HUDEP-2 (cell line): ENCODE measurements around the gene MRPL54.

ENCODE experiments used
- DNase-seq, 76 experiments: peaks; one replicate each; lab custom pipeline; 2025; ENCODE audit not compliant: unreplicated experiment in 76 of 76; lab: John Stamatoyannopoulos, UW

The MRPL54 gene

DNA sequence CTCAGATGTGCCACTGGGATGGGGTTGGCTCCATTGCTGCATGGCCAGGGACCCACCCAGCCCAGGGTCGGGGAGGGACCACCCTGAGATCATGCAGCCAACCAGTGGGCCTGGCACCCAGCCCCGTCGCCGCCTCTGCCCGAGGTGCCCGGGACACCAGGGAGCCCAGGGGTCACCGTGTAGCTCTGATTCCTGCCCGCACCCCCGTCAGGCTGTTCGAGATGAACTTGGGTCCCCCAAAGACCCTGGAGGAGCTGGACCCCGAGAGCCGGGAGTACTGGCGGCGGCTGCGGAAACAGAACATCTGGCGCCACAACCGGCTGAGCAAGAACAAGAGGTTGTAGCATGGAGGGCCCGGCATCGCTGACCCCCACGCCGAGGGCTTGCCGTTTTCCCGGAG is 4.6 kb downstream of the MRPL54 start:
- DNase-seq = no peak

DNA sequence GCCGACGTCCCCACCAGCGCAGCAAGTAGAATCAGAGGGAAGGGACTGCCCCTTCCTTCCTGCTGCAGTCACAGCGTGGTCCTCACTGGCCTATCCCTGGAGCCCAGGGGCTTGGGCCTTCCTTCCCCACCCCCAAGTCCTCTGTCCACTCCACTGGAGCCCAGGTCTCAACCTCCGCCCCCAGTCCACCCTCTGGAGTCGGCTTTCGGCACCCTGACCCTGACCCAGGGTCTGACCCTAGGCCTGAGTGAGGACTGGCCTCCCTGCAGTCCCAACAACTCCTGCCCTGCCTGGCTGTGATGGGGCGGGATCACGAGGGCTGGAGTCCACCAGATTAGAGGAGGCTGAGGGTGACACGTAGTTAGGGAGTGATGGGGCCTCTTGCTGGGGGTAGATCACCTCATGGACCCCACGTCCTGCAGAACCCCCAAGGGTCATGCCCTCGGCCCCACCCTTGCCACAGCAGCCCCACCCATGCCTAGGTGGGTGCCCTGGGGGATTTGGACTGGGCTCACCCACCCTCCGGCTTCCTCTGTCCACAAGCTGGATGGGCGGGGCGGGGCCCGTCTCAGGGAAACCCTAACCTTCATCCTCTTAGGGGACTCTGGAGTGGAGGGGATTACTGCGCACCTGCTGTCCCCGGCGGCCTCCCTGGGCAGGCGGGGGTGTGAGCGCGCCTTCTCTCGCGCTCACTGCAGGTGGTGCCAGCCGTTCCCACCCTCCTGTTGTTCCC is 5.7 kb downstream of the MRPL54 start:
- DNase-seq = no peak

DNA sequence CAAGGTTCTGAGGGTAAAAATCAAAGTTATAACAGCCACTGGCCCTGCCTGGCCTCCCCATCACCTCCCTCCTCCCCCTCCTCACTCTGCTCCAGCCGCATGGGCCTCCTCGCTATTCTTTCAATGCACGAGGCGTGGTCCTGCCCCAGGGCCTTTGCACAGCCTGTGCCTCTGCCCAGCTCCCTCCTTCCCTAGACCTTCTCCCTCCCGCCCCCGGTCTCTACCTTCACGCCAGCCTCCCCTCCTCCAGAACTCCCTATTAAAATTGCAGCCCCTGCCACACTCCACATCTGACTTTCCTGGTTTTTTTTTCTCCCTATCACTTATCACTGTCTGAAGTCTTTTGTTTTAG is 6.2 kb downstream of the MRPL54 start:
- DNase-seq = no peak

DNA sequence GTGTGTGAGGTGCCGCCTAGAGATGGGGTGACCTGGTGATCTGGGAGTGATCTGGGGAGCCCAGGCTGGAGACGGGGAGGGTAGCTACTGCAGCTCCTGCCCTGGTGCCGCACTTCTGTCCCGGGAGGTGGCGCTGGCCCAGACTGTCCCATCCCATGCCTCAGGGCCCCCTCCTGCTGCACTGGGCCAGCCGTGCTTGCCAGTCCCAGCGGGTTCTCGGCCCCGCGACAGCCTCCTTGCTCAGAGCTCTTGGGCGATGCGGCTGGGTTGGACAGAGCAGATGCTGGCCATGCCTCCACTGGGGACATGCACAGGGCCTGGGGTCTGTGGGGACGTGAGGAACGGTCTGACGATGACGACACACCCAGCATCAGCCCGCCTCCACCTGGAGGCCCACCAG is 7.0 kb downstream of the MRPL54 start:
- no peak for DNase-seq

DNA sequence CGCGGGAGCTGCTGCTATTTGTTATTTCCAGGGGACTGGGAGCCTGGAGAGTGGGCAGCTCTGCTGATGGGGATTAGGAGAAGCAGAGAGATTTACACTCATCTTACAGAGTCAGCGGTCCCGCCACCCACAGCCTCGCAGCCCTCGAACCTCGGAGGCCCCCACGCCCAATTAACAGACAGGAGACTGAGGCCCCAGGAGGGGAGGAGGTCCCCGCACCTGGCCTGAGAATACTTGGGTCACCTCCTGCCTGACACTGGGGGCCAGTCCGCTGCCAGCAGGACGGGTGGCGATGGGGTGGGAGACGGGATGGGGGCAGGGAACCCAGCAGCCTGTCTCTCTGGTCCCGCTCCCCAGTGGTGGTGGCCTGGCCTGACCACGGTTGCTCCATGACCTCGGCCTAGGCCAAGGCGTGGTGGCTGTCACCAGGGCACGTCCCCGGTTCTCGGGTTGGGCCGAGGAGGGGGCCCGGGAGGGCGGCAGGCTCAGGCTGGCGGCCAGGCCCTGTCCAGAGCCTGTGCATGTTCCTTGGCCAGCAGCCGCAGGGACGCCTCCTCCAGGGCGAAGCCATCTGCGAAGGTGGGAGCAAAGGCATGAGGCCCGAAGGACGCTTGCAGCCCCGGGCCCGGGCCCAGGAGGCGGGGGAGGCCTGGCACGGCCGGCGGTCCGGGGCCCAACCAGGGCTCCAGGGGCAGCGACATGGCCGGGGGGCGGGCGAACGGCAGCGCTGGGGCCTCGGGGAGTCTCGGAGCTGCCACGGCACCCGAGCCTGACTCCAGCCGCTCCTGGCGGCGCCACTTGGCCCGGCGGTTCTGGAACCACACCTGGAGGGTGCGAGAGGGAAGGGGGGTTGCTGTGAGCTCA is 7.9 kb downstream of the MRPL54 start:
- no peak for DNase-seq

DNA sequence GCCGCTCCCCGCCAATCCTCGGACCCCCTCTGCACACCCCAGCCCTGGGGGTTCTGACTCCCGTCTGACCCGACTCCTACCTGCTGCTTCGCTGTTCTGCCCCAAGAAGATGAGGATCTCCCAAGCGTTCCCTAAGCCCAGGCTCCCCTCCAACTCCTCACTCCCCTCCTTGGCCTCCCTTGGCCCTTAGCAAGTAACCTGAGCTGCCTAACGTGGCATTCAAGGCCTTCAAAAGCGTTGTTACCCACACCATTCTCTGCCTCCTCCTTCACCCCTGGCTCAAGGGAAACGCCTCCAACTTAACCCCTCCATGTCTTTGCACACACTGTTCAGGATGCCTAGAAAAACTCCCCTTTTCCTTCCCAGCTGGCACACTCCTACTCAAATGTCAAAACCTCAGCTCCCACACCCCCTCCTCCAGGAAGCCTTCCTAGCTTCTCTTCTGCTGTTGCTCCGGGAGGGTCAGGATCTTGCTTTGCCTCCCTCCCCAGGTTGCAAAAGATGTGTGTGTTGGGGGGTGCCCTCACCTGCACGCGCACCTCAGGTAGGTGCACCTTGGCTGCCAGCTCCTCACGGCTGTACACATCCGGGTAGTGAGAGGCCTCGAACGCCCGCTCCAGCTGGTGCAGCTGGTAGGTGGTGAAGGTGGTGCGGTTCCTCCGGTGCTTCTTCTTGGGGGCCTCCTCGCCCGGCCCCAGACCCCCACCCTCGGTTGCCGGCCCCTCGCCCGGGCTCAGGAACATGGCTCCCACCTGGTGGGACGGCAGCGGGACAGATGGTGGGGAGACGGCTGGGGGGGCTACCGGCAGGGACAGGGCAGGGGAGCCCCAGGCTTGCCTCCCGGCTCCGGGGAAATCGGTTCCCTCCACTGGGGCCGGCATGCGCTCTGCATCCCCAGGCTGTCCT is 8.8 kb downstream of the MRPL54 start:
- no peak for DNase-seq

DNA sequence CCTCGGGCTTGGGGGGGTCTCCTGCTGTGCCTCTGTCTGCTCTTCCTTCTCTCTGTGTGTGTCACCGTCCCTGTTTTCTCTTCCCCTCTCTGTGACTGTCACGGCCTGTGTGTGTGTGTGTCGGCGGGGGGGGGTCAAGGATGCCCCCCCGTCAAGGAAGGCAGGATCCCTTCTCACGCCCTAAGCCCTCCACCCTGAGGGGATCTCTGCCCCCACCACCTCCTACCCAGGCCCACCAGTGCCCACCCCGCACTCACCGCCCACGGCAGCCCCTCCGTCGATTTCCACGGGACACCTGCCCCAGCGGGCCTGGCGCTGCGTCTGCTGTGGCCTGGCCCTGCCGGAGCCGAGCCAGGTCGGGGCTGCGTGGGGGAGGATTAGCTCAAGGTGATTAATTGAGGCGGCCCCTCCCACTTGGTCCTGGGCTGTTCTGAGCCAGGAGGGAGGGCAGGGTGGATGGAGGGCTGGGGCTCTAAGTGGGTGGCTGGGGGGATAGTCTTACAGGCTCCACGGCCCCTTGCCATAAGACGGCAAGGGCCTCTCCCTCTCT is 9.5 kb downstream of the MRPL54 start, which contains the start of gene RAX2:
TSS of gene RAX2 (minus strand) at position 323 of the 550 bp plus-strand sequence. CDS start 486 bp downstream, outside the sequence.
- no peak for DNase-seq

DNA sequence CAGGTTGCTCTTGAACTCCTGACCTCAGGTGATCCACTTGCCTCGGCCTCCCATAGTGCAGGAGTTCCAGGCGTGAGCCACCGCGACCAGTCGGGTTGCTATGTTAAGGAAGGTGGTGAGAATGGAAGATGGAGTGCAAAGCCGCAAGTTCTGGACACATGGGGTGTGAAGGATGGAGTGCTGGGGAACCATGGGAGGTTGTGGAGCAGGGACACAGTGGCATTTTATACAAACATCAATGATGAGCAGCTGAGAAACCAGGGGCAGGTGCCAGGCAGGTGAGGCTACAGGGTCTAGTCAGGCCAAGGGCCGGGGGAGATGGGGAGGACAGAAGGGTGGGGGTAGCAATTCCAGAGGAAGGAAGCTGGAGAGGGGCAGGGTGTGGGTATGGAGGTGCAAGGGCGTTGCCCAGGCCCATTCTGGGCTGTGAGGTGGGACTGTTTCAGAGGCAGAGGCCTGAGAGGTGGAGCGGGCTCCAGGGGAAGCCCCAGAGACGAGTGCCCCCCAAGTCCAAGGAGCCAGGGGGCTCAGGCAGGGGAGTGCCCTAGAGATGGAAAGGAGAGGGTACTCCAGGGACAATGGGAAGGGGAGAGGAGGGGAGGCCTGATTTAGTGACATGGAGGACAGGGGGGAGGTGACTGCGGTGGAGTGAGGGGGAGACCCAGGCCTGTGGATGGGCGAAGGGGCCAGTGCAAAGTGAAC is 11.5 kb downstream of the MRPL54 start:
- no peak for DNase-seq

DNA sequence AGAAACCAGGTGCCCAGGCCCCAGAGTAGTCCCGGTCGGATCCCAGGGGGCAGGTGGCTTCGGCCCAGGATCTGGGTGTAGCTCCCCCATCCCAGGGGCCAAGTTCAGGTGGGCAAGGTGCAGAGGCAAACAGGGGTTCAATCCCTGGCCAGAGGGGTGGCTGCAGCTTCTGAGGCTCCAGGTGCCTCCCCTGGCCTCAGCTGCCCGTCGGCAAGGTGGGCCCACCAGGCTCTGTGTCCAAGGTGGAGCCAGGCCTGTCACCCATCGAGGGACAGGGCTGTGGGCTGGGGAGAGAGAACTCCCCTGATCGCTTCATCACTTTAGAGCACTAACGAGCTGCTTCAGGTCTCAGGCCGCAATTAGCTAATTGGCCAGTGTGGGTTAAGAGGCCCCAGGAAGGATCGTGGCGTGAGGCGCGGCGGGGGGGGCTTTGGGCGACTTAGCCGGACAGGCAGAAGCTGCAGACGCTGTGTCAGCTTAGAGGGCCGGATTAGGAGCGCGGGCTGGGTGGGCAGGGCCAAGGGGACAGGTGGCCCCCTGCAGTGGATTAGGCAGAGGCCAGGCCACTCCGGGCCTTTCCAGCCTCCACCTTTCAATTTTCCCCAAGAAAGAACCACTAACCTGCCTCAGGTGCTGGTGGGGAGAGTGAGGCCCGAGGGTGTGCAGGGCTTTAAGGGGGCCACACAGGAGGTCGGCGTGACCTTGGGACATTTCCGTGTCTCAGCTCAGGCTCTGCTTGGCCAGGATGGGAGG is 12.3 kb downstream of the MRPL54 start:
- no peak for DNase-seq

DNA sequence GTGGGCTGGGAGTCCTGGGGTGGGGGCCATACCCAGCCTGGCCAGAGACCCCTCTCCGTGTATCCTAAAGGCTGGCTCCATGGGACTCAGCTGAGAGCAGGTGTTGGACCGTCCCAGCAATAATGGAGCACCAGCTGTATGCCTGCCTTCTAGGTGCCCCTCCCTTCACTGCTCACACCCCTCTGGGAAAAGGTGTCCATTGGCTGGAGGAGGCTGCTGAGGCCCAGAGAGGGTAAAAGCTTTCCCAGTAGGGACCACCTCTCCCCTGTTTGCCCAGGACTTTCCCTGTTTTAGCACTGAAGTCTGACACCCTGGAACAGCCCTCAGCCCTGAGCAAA is 12.9 kb downstream of the MRPL54 start:
- no peak for DNase-seq

DNA sequence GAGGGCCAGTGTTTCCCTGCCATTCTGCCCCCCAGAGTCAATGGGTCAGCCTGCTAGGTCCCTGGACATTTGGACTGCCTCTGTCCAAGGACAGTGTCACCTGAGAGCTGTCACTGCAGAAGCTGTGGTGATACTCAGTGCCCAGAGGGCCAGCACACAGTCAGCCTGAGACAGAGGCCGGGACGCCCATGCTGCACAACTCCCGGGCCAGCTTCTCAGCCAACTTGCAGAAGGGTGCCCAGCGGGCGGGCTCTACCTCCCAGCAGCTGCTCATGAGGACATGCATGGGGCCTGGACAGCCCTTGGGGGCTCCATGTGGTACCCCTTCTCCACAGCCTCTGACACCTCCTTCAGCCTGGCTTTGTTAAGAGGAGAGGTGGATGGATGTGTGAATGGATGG is 13.3 kb downstream of the MRPL54 start:
- DNase-seq = no peak

DNA sequence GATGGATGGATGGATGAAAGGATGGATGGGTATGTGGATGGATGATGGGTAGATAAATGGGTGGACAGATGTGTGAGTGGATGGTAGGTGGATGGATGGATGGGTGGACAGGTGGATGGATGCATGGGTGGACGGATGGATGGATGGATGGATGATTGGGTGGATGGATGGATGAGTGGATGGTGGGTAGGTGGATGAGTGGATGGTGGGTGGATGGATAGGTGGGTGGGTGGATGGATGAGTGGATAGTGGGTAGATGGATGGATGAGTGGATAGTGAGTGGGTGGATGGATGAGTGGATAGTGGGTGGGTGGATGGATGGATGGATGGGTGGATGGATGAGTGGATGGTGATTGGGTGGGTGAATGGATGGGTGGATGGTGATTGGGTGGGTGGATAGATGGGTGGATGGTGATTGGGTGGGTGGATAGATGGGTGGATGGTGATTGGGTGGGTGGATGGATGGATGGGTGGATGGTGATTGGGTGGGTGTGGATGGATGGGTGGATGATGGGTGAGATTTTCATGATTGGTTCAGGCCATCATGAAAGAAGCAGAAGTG is 14.1 kb downstream of the MRPL54 start:
- DNase-seq = no peak

DNA sequence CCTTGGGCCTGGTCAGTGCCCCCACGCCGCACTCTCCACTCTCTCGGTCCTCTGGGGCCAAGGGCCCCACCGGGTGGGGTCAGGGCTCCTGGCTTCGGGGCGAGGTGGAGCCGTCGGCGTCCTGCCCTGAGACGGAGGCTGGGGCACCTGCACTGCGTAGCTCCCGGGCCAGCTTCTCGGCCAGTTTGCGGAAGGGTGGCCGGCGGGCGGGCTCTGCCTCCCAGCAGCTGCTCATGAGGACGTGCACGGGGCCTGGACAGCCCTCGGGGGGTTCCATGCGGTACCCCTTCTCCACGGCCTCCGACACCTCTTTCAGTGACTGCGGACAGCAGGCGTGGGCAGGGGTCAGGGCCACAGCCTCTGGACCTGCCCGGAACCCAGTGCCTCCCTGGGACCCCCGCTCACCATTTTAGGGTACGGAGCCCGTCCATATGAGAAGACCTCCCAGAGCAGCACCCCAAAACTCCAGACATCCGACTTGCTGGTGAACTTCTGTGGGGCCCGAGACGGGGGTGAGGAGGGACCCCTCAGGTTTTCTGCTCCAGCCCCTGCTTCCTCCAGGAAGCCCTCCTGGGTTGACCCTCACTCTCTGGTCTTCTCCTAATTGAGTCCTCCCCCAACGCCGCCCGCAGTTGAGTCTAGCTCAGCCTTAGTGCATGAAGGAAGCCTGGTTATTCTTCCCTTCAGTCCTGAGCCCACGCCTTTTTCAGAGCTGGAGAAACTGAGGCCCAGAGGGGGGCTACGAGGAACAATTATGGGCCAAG is 15.8 kb downstream of the MRPL54 start:
- DNase-seq = no peak

DNA sequence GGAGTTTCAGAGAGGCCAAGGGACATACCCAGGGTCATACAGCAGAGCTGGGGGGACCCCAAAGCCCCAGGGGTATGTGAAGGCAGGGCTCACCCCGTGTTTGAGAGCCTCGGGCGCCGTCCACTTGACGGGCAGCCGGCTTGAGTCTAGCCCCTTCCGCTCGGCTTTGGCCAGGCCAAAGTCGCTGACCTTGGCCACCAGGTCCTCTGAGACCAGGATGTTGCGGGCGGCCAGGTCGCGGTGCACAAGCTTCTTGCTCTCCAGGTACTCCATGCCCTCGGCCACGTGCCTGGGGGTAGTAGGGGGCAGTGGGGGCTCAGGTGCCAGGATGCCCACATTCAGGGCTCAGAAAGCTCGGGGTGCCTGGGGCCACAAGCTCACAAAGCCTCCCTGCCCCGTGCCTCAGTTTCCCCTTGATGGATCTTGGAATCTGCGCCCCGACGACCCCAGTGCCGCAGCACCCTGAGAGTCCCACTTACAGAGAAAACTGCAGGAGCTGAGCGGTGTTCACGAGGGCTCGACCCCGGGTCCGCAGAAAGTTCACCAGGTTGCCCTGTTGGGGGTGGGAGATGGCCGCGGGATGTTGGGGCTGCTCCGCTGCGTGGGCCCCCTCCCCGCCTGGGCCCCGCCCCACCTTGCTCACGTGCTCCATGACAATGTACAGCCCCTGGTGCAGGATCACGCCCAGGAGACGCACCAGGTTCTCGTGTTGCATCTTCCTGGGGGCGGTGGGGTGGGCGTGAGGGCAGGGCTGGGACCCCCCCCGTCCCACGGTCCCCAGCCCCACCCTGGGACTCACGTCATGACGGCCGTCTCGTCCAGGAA is 16.6 kb downstream of the MRPL54 start:
- DNase-seq = no peak

DNA sequence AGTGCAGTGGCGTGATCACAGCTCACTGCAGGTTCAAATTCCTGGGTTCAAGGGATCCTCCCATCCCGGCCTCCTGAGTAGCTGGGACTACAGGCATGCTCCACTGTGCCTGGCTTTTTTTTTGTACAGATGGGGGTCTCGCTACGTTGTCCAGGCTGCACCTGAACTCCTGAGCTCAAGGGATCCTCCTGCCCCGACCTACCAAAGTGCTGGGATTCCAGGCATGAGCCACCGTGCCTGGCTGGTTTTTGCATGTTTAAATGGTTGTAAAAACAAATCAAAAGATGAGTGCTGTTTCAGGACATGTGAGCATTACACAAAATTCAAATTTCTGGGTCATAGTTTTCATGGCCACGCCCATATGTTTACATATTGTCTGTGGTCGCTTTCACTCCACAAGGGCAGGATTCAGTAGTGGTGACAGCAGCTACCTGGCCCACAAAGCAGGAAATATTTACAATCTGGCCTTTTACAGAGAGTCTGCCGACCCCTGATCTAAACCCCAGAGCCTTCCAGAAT is 18.4 kb downstream of the MRPL54 start:
- DNase-seq = no peak

DNA sequence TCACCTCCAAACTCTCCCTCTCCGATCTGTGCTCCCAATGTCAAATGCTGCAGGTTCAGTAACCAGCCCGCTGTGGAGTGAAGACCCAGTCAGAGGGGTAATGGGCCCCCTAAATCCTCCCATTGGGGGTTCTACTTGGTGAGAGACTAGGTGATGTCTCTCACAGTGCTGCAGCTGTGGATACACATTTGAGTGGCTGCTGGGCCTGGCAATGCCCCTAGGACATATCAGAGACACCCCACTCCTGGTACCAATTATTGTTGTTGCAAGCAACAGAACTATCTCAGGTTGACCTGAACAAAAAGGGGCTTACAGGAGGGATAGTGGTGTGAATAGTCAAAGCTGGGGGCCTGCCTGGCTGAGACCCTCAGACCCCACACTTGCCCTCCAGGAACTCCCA is 19.1 kb downstream of the MRPL54 start:
- DNase-seq = no peak

DNA sequence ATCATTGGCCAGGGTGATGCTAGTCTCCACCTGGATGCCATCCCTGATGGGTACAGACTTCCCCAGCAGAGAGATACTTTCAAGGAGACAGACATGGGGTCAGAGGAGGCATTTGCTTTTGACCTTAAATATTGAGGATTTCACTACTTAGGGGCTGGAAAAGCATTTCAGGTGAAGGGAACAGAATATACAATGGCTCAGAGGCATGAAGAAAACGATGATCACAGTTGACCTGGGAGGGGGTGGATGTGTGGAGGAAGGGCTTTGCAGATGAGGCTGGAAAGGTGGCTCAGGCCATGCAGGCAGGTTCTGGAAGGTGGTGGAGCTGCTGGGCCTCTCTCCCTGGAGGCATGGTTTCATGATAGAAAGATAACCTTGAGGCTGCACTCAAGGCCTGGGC is 19.8 kb downstream of the MRPL54 start:
- no peak for DNase-seq

DNA sequence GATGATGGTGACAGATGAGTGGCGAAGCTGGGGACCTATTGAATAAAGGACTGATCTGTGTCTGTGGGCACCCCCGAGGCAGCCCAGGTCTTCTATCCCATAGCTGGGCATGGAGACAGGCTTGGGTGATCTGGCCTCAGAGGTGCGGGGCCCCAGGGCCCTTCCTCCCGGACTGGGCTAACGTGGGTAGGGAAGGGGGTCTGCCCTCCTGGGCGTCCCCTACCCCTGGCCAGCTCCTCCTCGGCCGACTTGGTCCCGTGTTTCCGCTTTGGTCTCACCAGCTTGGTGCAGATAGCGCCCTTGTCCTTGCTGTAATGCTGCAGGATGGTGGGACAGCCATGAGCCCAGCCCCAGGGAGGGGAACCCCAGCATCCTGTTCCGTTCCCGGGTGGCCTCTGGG is 20.4 kb downstream of the MRPL54 start:
- no peak for DNase-seq
